CMK (cell line): ENCODE data around the gene UNC5CL.
"Not testable (repeated sequence)": the region's sequence is repeated elsewhere in the genome, so short reads cannot be mapped to it uniquely, and the experiment has no call there.

ENCODE experiments used
- DNase-seq: peaks from one replicate; pipeline ENCODE4 v3.0.0-alpha.2; 2010; ENCODE audit warnings: low read depth

The UNC5CL gene

GRCh38 chr6:41040101-41040939, 1.3 kb upstream of the UNC5CL start:
- DNase-seq, result no peak

DNA sequence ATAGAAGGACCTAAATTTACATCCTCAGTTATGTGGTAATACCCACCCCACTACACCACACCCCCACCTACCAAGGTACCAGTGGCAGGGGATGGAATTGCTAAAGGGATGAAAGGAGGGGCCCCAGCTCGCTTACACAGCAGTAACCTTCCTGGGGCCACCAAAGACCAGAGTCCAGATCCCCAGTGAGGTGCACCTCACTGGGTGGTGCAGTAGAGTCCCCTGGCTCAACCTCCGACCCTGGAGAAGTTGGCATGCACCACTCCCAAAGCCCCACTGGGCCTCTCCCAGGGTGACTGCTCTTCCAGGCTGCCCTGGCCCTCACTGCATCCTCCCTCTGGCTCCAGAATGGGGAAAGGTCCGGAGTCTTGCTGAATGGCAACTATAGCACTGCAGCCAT, 816 bp downstream of the UNC5CL start:
- DNase-seq, result no peak

DNA sequence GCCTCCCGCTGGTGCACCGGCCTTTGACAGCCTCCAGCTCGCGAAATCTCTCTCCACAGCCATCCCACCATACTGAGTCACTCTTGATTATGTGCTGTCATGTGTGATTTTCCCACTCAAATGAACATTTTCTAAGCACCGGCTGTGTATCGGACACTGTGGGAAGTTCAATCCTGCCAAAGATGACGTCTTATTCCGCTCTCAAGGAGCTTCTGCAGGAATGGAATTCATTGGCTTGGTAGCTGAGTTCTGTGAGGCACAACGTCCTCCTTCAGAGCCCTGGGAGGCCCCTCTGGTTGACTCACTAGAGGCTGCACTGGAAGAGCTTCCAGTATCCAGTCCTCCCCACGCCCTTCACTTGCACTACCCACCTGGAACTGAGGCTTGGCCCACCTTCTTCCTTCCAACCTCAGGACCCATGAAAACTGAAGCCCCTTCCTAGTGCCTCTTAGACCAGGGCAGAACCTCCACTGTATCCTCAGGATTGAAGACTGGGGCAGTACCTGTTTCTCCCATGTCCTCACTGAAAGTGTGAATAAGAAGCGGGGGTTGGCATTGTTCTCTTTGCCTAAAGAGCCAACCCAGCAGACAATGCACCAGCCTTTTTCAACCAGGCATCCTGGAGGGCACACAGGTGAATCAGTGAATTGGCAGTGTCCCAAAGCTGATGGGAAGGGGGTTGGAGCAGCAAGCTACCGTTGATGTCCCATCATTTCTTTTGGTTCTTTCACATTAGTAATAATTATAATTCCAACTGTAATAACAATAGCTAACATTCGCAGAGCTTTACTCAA, 1.7 kb downstream of the UNC5CL start:
- no peak for DNase-seq

- no peak for DNase-seq
Measured at GRCh38 chr6:41036601-41037000, 2.4 kb downstream of the UNC5CL start.

GRCh38 chr6:41036186-41036585, 2.8 kb downstream of the UNC5CL start:
- no peak for DNase-seq

- no peak for DNase-seq
Measured at GRCh38 chr6:41033776-41034175, 5.2 kb downstream of the UNC5CL start.

DNA sequence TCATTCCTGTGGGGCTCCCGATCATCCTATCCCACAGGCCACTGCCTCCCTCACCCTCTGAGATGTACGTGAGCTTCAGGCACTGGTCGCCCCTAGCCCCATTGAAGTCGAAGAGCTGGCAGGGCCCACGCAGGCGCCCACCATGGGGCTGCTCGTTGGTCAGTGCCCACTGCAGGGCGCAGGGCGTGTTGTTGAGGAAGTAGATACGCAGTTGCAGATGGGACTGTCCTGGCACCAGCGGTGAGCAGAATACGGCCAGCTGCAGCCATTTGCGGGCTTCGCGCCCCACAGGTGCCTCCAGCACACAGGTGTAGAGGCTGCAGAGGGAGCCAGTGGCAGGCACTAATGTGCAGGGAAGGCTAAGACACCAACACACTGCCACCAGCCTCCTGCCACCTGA, 6.2 kb downstream of the UNC5CL start:
- no peak for DNase-seq

- DNase-seq, result peak; percentile 25
Measured at GRCh38 chr6:41028561-41029412, 10.2 kb downstream of the UNC5CL start.

DNA sequence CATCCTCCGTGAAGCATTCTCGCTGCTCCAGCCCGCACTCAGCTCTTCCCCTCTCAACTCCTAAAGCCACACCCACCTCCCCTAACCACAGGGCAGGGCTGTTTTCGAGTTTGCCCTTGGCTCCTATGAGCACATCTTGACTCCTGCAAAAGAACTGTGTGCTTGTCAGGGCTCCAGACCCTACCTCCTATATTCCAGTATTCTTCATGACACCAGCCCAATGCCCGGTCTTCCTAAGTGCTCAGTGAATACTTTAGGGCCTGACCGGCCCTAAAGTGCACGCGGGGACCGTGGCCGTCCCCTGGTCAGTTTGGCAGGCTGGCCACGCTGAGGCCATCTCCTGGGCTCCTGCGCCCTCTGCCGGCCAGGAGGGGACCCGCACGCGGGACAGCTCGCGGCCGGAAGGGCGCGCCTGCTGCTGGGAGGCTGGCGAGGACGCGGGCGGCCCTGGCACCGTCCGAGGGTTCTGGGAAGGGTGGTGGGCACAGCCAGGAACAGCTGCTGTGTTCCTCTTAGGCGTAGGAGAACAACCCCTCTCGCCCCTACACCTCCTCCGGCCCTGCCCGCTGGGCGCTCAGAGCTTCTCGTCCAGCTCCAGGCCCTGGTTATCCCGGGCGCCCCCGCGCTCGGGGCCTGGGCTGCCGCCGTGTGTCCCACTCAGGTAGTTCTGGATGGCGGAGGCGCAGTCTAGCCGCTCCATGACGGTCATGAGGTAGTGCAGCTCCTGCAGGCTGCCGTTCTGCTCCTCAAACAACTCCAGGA, 11.0 kb downstream of the UNC5CL start:
- DNase-seq, result peak; percentile 66

- no peak for DNase-seq
Measured at GRCh38 chr6:41027241-41027640, 11.8 kb downstream of the UNC5CL start.

DNA sequence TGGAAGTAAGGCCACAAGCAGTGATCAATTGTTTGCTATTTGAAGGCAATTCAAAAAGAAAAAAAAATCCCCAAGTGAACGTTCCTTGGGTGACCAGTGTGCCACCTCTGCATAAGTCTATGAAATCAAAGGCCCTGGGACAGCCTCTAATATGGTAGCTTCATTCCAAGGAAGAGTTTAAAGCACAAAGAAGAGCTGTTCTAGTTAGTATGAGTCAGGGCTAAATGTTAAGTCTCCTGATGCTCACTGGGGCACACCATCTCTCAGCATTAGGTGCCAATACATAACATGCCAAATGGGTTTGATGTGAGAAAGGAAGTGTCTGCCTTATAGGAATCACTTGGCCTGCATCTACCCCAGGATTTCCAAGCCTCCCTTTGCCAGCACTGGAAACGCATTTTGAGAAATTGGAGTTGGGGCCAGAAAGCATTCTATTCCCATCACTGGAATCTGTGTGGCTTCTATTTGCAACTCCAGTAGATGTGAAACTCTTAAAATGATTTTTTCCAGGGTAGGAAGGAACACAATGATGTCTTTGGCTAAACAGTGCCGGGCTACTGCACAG, 13.0 kb downstream of the UNC5CL start:
- DNase-seq, result no peak

DNA sequence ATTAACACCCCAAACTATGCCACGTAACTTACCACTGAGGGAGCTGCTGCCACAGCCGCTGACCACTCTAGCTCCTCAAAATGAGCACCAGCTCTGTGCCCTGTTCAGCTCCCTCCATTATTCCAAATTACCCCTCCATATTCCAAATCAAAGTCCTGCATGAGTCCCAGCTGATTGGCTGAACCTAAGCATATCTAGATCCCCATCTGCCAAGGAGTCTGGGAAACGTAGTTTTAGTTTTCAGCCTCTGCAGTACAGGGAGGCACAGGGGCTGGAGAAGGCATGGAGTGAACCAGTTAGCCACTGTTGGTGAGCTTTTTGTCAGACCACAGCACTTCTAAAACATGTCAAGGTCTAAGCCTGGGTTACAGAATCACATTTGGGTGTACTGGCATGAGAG, 15.9 kb downstream of the UNC5CL start:
- DNase-seq, result no peak

- DNase-seq, result no peak
Measured at GRCh38 chr6:41022294-41022693, 16.7 kb downstream of the UNC5CL start.

DNA sequence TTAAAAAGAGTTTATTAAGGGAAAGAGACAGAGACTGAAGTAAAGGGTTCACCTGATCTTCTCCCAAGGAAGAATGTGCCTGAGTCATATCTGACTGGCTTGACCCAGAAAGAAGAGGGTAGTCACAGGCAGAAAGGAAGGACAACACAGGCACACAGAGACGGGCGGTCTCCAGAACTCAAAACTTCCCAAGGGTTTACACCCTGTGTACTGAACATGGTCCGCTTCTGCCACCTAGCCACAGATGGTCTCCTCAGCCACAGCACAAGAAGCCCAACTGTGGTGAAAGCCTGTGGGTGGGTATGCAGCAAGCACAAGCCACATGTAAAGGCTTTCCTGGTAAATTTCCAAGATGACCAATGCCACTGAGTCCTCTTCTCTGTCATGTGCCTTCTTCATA, 17.2 kb downstream of the UNC5CL start:
- DNase-seq, result no peak

DNA sequence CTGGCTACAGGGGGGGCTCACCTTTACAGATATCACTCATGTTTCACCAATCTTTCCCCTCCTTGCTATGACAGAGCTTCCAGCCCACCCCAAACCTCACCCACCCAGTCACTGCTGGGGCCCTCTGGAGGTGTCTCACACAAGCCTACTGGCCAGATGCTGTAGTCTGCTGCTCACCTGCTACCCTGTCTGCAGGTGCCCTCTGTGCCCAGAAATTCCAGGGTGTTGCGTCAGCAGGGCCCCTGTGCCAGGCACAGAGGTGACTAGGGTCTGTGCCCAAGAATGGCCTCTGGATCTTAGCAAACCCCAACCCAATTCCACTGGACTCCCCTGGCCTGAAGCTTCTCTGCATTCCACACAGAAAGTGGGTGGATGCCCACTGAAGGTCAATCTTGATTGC, 21.4 kb downstream of the UNC5CL start:
- no peak for DNase-seq

DNA sequence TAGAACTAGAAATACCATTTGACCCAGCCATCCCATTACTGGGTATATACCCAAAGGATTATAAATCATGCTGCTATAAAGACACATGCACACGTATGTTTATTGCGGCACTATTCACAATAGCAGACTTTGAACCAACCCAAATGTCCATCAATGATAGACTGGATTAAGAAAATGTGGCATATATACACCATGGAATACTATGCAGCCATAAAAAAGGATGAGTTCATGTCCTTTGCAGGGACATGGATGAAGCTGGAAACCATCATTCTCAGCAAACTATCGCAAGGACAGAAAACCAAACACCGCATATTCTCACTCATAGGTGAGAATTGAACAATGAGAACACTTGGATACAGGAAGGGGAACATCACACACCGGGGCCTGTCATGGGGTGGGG, 23.2 kb downstream of the UNC5CL start:
- not testable (repeated sequence) for DNase-seq

DNA sequence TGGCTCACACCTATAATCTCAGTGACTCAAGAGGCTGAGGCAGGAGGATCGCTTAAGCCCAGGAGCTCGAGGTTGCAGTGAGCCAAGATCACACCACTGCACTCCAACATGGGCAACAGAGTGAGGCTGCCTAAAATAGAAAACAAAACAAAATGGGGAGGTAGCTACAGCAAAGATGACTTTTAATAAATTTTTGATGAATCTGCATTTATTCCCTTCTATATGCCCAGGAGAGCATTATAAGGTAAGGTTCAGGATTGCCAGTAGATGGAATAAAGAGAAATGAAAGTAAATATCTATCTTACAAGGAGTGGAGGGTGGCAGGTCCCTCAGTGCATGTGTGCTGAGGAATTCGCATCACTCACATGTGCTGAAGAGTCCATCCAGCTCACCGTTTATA, 24.2 kb downstream of the UNC5CL start:
- DNase-seq, result no peak

- no peak for DNase-seq
Measured at GRCh38 chr6:41013466-41014153, 25.4 kb downstream of the UNC5CL start.

DNA sequence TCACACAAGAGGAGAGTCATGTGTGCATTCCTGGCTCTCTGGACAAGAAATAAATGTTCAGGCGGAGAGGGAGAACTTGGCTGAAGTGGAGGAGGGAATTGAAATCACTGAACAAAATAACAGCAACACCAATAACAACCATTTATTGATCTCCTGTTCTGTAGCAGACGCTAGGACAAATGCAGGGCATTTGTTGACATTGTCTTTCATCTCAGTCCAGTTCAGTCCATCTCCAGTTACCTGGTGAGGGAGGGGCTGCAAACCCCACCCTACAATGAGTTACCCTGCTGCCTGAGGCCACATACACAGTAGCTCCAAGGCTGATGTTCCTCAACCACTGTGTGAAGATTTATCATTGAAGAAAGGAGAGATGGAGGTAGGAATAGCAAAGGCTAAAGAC, 27.3 kb downstream of the UNC5CL start:
- DNase-seq, result no peak

DNA sequence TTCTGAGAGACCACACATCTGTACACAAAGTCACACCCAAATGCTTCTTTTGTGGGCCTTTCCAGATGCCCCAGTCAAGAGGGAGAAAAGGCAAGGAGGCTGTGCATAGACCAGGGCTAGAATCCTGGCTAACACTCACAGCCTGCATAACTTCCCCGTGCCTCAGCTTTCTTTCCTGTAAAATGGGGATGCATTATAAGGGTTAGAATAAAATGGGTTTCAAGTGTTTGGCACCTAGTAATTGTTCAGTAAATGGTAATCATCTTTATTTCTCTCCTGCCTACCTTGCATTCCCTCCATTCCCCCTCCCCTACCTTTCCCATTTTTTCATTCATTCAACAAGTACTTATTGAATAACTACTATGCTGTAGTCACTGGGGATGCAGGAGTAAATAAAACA, 29.4 kb downstream of the UNC5CL start:
- no peak for DNase-seq

DNA sequence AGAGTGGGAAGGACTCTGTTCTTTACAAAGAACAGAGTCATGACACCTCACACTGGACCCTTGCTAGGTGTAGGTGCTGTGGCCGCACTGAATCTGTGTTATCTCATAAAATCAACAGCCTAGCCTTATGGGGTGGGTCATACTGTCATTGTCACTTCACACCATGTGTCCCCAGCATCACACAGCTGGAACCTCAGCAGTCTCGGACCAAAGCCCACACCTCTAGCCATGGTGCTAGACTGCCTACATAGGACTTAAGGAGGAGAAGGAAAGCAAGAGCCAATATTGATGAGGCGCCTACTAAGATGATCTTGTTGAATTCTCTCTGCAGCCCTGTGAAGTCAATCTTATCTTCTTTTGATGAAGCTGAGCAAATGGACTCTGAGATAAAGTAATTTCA, 31.0 kb downstream of the UNC5CL start:
- DNase-seq, result no peak
